Measurements from ENCODE around the gene LSM3. TPM values are rescaled to one million over a fixed set of nuclear protein-coding genes. Genes with fewer than 3 reads are reported as not detected.
"Not testable (repeated sequence)": the region's sequence is repeated elsewhere in the genome, so short reads cannot be mapped to it uniquely, and the experiment has no call there.

Gene LSM3
- total RNA-seq, 4 donors from 2014 or later, result 7.9 to 15.6 (median 12.7) TPM

- TF ChIP-seq POLR2AphosphoS5 (IDR thresholded peaks at IDR 0.05), result no peak
- Histone ChIP-seq H3K27ac (no peak overlapping the region), H3K4me3 (no peak overlapping the region), H3K9me3 (peaks cover 0 to 21% (median 0%) of the 10 kb centered on the region in 3 donors), H3K36me3 (no peaks in the 10 kb centered on the region), H3K27me3 (peaks cover 7% of the 10 kb centered on the region), H3K4me1 (no peaks in the 10 kb centered on the region)
- 50 to 75% methylated on average over 4 to 5 of the region's 9 CpGs for WGBS, 2 donors (ENCODE audit: low coverage in 1 of 2)
- ATAC-seq, result no peak
These were observed 46.8 kb downstream of the LSM3 start for GRCh38 chr3:14225421-14225820.

DNA sequence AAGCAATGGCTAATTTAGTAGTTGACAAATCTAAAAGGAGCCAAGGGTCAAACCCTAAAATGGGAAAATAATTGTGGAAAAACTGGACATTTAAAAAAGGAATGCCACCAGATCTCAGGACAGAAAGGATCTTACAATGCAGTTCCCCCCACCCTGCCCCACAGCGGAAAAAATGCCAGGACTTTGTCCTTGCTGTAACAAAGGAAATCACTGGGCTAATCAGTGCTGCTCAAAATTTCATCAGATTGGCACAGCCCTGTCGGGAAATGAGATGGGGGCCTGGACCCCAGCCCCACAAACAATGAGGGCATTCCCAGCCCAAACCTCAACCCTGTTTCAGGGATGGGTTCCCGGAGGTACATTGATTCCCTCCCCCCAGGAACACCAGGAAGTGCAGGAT lies 47.7 kb downstream of the LSM3 start:
- peaks cover 0 to 13% (median 0%) of the 10 kb centered on the region in 3 donors for H3K9me3 ChIP-seq
- not testable (repeated sequence) for H3K4me1 ChIP-seq, H3K27me3 ChIP-seq, H3K36me3 ChIP-seq, ATAC-seq, H3K27ac ChIP-seq, H3K4me3 ChIP-seq
- WGBS, 2 donors (ENCODE audit: low coverage in 1 of 2), result 56 to 77% methylated on average over 2 to 3 of the region's 3 CpGs

DNA sequence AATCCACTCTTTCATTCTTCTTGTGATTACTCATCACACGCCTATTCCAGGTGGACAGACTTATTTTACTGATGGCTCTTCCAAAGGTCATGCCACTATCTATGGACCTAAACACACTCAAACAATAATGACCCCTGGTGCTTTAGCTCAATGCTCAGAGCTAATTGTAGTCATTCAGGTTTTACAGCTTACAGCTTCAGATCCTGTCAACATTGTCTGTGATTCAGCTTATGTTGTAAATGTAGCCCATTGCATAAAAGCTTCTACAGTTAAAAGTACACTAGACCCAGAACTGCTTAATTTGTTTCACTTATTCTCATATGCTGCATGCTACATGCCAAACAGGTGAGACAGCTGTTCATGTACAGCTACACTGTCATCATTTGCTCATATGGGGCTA lies 49.2 kb downstream of the LSM3 start:
- WGBS, 2 donors (ENCODE audit: low coverage in 1 of 2), result 89 to 94% methylated on average over 1 of the region's 1 CpG
- TF ChIP-seq POLR2AphosphoS5 (IDR thresholded peaks at IDR 0.05), result no peak
- TF ChIP-seq EP300 (IDR thresholded peaks at IDR 0.05), result no peak
- TF ChIP-seq CTCF (IDR thresholded peaks at IDR 0.05), result no peak
- TF ChIP-seq POLR2A (IDR thresholded peaks at IDR 0.05), result no peak
- Histone ChIP-seq H3K27ac (no peak overlapping the region), H3K27me3 (peaks cover 10% of the 10 kb centered on the region), H3K9me3 (no peaks in the 10 kb centered on the region), H3K4me3 (no peak overlapping the region), H3K4me1 (no peaks in the 10 kb centered on the region), H3K36me3 (no peaks in the 10 kb centered on the region)
- ATAC-seq, result no peak

GRCh38 chr3:14228681-14229470 lies 50.3 kb downstream of the LSM3 start:
- peaks cover 16% of the 10 kb centered on the region for H3K27me3 ChIP-seq
- H3K4me3 ChIP-seq, result no peak overlapping the region
- no peaks in the 10 kb centered on the region for H3K4me1 ChIP-seq
- no peaks in the 10 kb centered on the region for H3K36me3 ChIP-seq
- WGBS, 2 donors (ENCODE audit: low coverage in 1 of 2), result 78 to 87% methylated on average over 7 to 8 of the region's 8 CpGs
- peaks cover 0 to 6% (median 0%) of the 10 kb centered on the region in 3 donors for H3K9me3 ChIP-seq
- no peak overlapping the region for H3K27ac ChIP-seq
- TF ChIP-seq CTCF (IDR thresholded peaks at IDR 0.05) (no peak), POLR2AphosphoS5 (IDR thresholded peaks at IDR 0.05) (no peak), POLR2A (IDR thresholded peaks at IDR 0.05) (no peak), EP300 (IDR thresholded peaks at IDR 0.05) (no peak)
- ATAC-seq, result no peak

DNA sequence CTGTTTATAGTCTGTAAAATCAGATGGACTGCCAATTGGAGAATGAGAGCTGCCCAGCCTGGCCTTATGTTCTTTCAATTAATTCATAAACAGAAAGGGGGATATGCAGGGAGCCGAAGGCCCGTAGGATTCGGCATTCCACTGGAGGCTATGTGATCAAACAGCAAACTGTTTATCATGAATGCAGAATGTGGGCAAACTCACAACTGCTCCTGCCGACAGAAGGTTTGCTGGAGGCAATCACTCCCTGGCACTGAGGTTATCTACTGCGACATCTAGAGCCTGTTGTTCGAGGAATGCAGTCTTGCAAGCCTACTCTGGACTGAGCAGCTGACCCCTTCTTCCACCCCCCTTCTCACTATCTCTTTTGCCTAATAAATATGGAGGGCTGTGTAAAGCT lies 51.1 kb downstream of the LSM3 start:
- not testable (repeated sequence) for H3K27ac ChIP-seq
- WGBS, 2 donors (ENCODE audit: low coverage in 1 of 2), result 67 to 85% methylated on average over 5 of the region's 6 CpGs

DNA sequence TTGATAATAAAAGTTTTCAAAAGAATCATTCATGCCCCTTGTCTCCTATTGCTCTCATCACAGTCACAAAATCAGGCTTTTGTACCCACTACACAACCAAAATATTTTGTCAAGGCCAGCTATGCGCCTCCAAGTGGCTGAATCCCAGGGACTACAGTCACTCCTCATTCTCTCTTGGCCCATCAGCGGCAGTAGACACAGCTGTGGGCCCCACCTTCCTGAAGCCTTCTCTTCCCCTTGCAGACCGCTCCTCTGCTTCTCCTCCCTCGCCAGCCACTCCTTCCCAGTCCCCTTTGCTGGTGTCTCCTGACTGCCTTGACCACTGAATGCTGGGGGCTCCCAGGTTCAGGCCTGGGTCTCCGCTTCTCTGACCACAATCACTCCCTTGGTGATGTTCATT lies 52.1 kb downstream of the LSM3 start:
- H3K27ac ChIP-seq, result no peak overlapping the region
- ATAC-seq, result no peak

More for the DNA sequence above, 51.1 kb downstream of the LSM3 start:
- not testable (repeated sequence) for H3K4me1 ChIP-seq, ATAC-seq, H3K4me3 ChIP-seq, H3K36me3 ChIP-seq
- Histone ChIP-seq H3K9me3 (peaks cover 0 to 13% (median 0%) of the 10 kb centered on the region in 3 donors), H3K27me3 (peaks cover 15% of the 10 kb centered on the region)

More for the DNA sequence above, 52.1 kb downstream of the LSM3 start:
- TF ChIP-seq POLR2A (IDR thresholded peaks at IDR 0.05) (no peak), CTCF (IDR thresholded peaks at IDR 0.05) (no peak), POLR2AphosphoS5 (IDR thresholded peaks at IDR 0.05) (no peak), EP300 (IDR thresholded peaks at IDR 0.05) (no peak)
- Histone ChIP-seq H3K9me3 (peaks cover 0 to 13% (median 0%) of the 10 kb centered on the region in 3 donors), H3K27me3 (peaks cover 15% of the 10 kb centered on the region), H3K4me3 (no peak overlapping the region), H3K36me3 (no peaks in the 10 kb centered on the region), H3K4me1 (no peaks in the 10 kb centered on the region)
- WGBS, 2 donors (ENCODE audit: low coverage in 1 of 2), result 100% methylated on average over 2 to 5 of the region's 5 CpGs

Measured in gastroesophageal sphincter (tissue), 4 donors.